NCI-H774 (cell line): Measurements from ENCODE around the gene NRXN2.

Experiments
- DNase-seq: peaks from one replicate; lab custom pipeline; 2025; lab: John Stamatoyannopoulos, UW

The NRXN2 gene

GRCh38 chr11:64698427-64698826, 24.6 kb downstream of the NRXN2 start:
- no peak for DNase-seq

DNA sequence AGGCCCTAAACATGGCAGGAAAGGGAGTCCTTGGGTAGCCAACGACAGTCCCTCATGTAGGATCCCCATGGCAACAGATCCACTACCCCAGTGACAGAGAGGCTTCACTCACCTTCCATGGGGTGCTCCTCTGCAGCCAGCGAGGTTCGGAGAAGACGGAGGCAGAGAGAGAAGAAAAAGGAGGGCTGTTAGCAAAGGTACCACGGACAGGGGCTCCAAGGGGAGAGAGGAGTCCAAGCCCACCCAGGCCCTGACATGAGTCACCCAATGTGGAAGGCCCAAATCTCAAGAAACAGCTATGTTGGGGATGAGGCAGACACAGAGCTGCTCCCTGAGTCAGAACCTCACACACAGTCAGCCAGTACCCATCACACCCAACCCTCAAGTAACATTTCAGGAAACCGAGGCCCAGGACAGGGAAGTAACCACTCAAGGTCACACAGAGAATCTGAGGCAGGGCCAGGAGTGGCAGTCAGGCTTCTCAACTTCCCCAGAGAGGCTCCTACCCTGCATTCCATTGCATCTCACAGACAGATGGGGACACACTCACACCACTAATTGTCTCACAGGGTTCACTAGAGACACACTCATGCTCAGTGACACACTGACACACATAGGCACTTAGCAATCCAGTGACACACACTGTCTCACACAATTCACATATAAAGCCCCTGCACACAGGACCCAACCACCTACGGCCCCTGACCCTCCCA, 25.2 kb downstream of the NRXN2 start:
- no peak for DNase-seq

DNA sequence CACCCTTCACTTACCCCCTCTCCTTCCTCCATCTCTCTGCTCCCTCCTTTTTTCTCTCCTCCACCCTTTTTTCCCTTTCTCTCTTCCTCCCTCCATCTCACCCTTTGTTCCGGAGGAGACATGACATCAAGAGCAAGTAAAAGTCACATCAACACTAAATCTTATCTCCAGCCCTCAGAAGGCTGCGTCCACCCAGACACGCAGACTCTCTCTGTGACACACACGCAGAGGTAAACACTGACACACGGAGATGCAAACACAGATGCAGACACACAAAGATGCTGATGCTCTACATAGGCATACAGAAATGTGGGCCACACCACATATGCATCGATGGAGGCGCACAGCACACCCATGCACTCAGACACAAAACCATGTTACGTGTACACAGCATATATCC, 27.0 kb downstream of the NRXN2 start:
- DNase-seq, result no peak

- DNase-seq, result no peak
Observed at GRCh38 chr11:64695548-64695947, 27.4 kb downstream of the NRXN2 start.

GRCh38 chr11:64694821-64695365, 28.1 kb downstream of the NRXN2 start:
- DNase-seq, result peak; percentile 56

DNA sequence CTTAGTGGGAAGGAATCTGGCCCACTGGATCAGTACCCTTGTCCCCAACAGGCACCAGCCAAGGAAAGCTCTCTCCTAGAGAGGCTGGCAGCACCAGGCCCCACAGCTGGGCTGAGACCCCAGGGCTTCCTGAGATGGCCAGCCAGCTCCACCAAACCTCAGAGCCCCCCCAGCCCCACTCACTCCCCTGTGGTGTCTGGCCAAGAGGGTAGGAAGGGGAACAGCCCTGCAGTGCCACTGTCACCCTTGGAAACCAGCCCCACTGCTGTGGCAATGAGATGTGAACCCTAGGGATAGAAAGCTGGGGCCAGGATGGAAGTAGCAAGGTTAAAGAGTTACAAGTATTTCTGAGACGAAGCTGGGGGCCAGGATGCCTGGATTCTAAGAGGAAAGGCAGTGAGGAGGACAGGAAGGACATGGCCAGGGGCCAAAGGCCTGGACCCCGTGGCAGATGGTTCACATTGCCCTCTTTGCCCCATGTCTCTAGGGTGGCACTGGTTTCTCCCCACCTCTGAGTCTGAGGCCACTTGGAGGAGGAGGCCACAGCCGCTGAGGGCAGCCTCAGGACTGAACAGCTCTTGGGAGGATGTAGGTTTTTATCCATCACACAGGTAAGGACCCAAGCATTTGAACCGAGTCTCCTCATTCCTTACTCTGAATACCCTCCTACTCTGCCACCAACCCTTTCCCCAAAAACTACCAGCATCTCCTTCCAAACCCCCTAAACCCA, 28.8 kb downstream of the NRXN2 start:
- DNase-seq, result no peak

- DNase-seq, result no peak
Observed at GRCh38 chr11:64692764-64693331, 30.1 kb downstream of the NRXN2 start.

GRCh38 chr11:64691543-64691942, 31.5 kb downstream of the NRXN2 start:
- DNase-seq, result no peak

DNA sequence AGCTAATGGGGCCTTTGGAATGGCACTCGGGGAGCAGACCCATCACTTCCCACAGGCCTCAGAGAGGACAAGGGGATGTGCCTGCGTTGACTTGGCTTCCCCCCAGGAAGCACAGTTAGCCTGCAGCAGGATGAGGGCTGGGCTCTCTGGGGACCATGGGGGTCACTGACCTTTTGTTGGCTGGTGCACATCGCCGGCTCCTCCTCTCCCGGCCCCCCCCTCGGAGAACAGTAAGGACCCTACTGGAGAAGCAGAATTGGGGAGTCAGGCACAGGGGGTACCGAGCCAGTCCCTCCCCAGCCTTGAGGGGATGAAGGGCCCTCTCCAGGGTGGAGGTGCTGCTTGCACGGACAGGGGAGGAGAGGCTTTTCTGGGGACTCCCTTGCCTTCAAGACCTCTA, 32.8 kb downstream of the NRXN2 start:
- no peak for DNase-seq

GRCh38 chr11:64688534-64688982, 34.4 kb downstream of the NRXN2 start:
- DNase-seq, result peak; percentile 78

GRCh38 chr11:64687643-64688533, 35.1 kb downstream of the NRXN2 start:
- no peak for DNase-seq

GRCh38 chr11:64687204-64687603, 35.8 kb downstream of the NRXN2 start:
- no peak for DNase-seq

GRCh38 chr11:64686466-64687170, 36.4 kb downstream of the NRXN2 start:
- no peak for DNase-seq

DNA sequence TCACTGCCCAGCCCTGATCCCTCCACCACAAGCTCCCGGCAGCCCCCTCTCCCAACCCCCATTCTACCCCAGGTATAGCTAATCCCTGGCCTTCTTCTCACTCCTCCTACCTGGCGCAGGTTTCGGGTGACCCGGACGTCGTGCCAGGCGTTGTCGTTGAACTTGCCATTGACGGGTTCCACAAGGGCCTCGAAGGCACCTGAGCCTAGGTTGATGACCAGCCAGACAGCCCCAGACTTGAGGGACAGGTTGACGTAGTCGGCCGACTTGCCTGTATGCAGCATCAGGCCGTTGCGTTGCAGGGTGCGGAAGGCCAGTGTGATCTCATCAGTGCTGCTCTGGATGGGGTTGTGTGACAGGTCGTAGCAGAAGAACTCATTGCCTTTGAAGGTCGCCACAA, 37.5 kb downstream of the NRXN2 start:
- DNase-seq, result no peak

DNA sequence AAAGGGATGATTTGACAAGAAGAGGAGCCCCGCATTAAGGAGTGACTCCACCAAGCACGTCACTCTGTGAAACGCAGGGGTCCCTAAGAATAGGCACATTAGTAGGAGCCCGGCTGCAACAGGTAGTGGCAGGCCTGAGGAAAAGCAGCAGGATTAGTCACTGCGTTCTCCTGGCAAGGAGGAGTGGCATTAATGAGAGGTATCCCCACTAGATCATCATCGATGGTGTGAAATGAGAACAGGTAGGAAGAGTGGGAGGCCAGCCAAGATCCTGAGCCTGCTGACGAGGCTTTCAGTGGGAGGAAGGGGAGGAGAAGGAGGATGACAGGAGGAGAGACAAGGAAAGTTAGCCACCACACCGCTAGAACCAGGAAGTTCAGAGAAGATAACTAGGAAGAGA, 38.6 kb downstream of the NRXN2 start:
- no peak for DNase-seq

DNA sequence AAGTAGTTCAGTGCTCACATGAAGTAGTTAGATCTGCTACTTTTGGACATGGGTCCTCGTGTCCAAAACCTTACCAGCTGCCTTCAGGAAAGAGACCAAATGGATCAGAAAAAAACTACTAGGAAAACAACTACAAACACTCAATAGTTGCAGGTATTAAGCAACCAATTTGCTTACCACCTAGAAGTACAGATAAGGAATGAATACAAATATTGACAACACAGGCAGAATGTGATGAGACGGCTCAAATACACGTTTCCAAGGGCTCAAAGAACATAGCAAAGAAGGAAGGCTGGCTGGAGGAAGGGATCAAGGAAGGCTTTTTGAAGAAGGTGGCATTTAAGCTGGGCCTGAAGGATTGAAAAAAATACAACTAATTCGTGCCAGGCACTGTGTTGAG, 41.8 kb downstream of the NRXN2 start:
- DNase-seq, result no peak

DNA sequence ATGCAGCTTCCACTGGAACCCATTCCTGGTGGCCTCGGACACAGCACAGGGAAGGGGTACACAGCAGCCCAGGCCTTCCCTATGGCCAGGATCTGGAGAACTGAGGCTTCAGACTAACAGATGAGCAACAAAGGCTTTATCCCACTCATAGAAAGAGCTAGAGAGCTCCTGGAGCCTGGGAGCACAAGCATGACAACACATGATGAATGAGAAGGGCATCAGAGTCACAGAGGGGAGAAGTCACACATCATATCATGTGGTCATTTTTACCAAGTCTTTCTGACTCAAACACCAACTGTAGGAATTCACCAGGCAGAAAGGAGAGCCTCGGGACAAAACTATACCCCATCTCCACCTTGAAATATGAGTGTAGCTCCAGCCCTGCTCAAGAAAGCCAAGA, 43.2 kb downstream of the NRXN2 start:
- no peak for DNase-seq

- DNase-seq, result no peak
Observed at GRCh38 chr11:64677441-64678023, 45.5 kb downstream of the NRXN2 start.

DNA sequence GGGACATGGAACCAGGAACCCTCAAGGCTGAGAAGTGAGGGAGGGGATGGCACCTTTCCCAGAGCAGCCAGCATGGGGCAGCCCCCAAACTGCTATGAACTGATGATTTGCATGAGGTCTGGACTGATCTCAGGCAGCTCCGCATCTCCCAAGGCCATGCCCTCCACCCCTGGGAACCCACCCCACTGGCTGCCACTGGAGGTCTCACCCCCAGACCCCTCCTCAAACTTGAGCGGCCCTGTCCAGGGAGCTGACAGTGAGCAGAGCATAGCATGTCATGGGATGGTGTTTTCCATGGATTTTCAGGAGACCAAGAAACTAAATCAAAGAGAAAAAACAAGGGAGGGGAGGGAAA, 46.8 kb downstream of the NRXN2 start:
- no peak for DNase-seq

DNA sequence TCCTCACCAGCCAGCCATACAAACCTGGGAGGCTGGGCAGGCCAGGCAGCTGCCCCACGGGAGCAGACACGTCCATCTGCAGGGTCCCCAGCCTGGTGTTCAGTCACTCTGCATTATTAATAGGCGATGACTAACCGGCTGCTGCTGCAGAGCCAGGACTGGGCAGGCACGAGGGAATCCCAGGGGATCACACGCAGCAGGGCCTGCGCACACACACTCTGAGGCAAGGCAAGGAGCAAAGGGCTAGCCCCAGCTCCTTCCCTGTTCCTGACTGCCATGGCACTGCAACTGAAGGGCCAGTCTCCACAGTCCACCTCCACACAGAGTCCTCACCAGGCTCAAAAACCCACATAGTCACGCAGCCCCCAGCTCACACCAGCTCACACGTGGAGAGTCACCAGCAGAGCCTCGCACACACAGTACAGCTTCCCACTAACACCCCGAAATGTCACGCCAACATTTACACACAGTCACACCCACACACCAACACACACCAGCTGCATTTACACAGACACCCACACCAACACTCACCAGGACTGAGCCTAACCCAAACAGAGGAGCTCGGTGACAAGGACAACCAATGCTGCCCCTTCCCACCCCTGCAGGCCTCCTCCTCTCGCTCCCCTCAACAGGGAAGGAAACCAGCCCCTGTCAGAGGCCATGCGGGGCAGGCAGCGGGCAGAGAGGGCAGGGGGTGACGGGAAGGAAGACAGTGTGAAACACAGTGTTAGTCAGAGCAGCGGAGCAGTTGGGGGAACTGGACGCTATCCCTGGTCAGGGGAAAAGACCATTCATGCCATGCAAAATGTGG, 47.3 kb downstream of the NRXN2 start:
- no peak for DNase-seq
